Left lung (tissue), 10 donors: ENCODE data around the gene CCDC126. TPM values are rescaled to one million over a fixed set of nuclear protein-coding genes. Genes with fewer than 3 reads are reported as not detected.

Experiments
- ATAC-seq: fragments of 200-7000 bp; cut with Tn5 transposase; one replicate; pipeline ENCODE4 v1.9.1; 2020; ENCODE audit warnings: moderate library complexity
- DNase-seq, 4 donors: peaks; one replicate each; pipeline ENCODE4 v3.0.0-alpha.2; 2013 to 2020
- H3K27ac ChIP-seq, 2 donors: fragments of 200-600 bp; sonication (generic) in 1 of 2; one replicate each; pipeline versions ENCODE4 v1.5.0 to v1.8.0; 2020 to 2021
- H3K27me3 ChIP-seq, 2 donors: fragments of 200-600 bp; sonication (generic) in 1 of 2; one replicate each; pipeline versions ENCODE4 v1.5.0 to v1.8.0; 2020 to 2021
- H3K36me3 ChIP-seq, 2 donors: fragments of 200-600 bp; sonication (generic) in 1 of 2; one replicate each; pipeline versions ENCODE4 v1.5.0 to v1.8.0; 2020 to 2021
- H3K4me1 ChIP-seq, 2 donors: fragments of 200-600 bp; one replicate each; pipeline ENCODE4 v1.8.0; 2021
- H3K4me3 ChIP-seq, 2 donors: fragments of 200-600 bp; sonication (generic) in 1 of 2; one replicate each; pipeline versions ENCODE4 v1.5.0 to v1.8.0; 2020 to 2021; ENCODE audit warnings: mild to moderate bottlenecking in 1 of 2
- H3K9me3 ChIP-seq, 2 donors: fragments of 200-600 bp; sonication (generic) in 1 of 2; one replicate each; pipeline versions ENCODE4 v1.5.0 to v1.8.0; 2020 to 2021
- intact Hi-C, 2 donors: fragments of 100-400 bp; cut with DNase I; formaldehyde crosslinking; loops; one replicate each; pipeline versions ENCODE4 v1.11.2 to v1.14.2; 2022
- polyA plus RNA-seq, 6 donors: library from polyadenylated mRNA; unstranded; fragments of 120-200 nt; gene quantifications; one replicate each; pipeline ENCODE4 v1.2.1, GENCODE V29; 2013; ENCODE audit not compliant: insufficient read length in 6 of 6
- total RNA-seq, 2 donors: library from RNA; stranded (reverse); fragmentation: NEBNext Ultra II Directional; extraction: Animal tissue kit (Norgen Biotek cat#: 25700); gene quantifications; one replicate each; pipeline ENCODE4 v1.2.1, GENCODE V29; 2021
- TF ChIP-seq, protein P1 (sequence below), 2 donors: fragments of 200-600 bp; sonication (generic) in 1 of 2; IDR thresholded peaks; one replicate each; pipeline versions ENCODE4 v1.5.0 to v1.8.0; 2021; ENCODE audit warnings: antibody characterized with exemption in 2 of 2
- donor health status: DM: no; HTN: yes; CAD: no.
- donor health status: DM: no; HTN: no; CAD: no.

CCDC126 gene
- total and polyA plus RNA-seq, 8 donors, result 10.3 to 14.3 (median 11.9) TPM

DNA sequence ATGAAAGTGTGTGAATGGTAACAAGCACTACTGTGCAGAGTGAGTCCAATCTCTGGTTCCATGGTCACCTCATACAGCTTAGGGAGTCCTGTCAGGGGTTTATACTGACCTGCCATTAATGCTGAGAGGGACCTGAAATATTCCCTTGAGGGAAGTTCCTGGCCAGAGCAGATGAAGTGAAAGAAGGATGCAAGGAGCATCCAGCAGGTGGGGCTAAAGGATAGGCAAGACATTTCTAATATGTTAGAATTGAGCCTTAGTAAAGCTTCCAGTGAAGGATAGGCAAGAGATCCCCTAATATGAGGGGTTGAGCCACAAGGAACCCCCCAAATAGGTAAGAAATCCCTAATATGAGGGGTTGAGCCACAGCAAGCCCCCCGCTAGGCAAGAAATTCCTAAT, 57.3 kb downstream of the CCDC126 start:
- H3K4me3 ChIP-seq, result no peak overlapping the region
- intact Hi-C loops, result no loop called here
- DNase-seq, result no peak
- no peaks in the 10 kb centered on the region for H3K27me3 ChIP-seq
- H3K36me3 ChIP-seq, result no peaks in the 10 kb centered on the region
- TF ChIP-seq, protein P1, sequence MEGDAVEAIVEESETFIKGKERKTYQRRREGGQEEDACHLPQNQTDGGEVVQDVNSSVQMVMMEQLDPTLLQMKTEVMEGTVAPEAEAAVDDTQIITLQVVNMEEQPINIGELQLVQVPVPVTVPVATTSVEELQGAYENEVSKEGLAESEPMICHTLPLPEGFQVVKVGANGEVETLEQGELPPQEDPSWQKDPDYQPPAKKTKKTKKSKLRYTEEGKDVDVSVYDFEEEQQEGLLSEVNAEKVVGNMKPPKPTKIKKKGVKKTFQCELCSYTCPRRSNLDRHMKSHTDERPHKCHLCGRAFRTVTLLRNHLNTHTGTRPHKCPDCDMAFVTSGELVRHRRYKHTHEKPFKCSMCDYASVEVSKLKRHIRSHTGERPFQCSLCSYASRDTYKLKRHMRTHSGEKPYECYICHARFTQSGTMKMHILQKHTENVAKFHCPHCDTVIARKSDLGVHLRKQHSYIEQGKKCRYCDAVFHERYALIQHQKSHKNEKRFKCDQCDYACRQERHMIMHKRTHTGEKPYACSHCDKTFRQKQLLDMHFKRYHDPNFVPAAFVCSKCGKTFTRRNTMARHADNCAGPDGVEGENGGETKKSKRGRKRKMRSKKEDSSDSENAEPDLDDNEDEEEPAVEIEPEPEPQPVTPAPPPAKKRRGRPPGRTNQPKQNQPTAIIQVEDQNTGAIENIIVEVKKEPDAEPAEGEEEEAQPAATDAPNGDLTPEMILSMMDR (IDR thresholded peaks at IDR 0.05), result no peak
- ATAC-seq, result no peak
- H3K4me1 ChIP-seq, result no peaks in the 10 kb centered on the region
- peaks cover 0 to 47% of the 10 kb centered on the region in 2 donors for H3K9me3 ChIP-seq
- H3K27ac ChIP-seq, result no peak overlapping the region

DNA sequence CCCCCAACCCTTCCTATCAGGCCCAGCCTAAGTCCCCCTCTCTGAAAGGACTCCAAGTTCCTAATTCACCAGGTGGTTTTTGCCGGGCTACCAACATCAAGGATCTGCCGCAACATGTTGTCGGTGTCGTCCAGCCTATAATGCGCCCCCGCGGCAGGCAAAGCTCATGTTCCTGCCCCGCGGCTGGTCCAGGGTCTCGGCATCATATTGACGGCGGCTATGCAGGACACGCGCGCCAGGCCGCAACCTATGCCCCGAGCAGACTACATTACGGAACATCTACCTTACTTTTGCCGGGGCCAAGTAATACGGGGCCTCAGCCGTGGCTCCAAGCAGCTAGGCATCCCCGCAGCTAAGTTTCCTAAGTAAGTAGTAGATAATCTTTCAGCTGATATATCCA, 58.3 kb downstream of the CCDC126 start:
- TF ChIP-seq, protein P1 (IDR thresholded peaks at IDR 0.05), result no peak
- no peak for ATAC-seq
- no peak overlapping the region for H3K4me3 ChIP-seq
- no peaks in the 10 kb centered on the region for H3K36me3 ChIP-seq
- H3K9me3 ChIP-seq, result peaks cover 0 to 51% of the 10 kb centered on the region in 2 donors
- no peak for DNase-seq
- intact Hi-C loops, result no loop called here
- H3K4me1 ChIP-seq, result no peaks in the 10 kb centered on the region
- no peak overlapping the region for H3K27ac ChIP-seq
- H3K27me3 ChIP-seq, result no peaks in the 10 kb centered on the region

- H3K27me3 ChIP-seq, result no peaks in the 10 kb centered on the region
- intact Hi-C loops, result no loop called here
- H3K4me3 ChIP-seq, result no peak overlapping the region
- TF ChIP-seq, protein P1 (IDR thresholded peaks at IDR 0.05), result no peak
- ATAC-seq (no peak), DNase-seq (no peak)
- no peaks in the 10 kb centered on the region for H3K36me3 ChIP-seq
- peaks cover 0 to 36% of the 10 kb centered on the region in 2 donors for H3K9me3 ChIP-seq
- H3K4me1 ChIP-seq, result no peaks in the 10 kb centered on the region
- no peak overlapping the region for H3K27ac ChIP-seq
Observed at GRCh38 chr7:23658831-23659427, 61.7 kb downstream of the CCDC126 start.

- TF ChIP-seq, protein P1 (IDR thresholded peaks at IDR 0.05), result no peak
- H3K4me3 ChIP-seq, result no peak overlapping the region
- no peaks in the 10 kb centered on the region for H3K4me1 ChIP-seq
- peaks cover 0 to 21% of the 10 kb centered on the region in 2 donors for H3K9me3 ChIP-seq
- no peak overlapping the region for H3K27ac ChIP-seq
- intact Hi-C loops, result no loop called here
- DNase-seq, result no peak
- H3K36me3 ChIP-seq, result no peaks in the 10 kb centered on the region
- no peak for ATAC-seq
- H3K27me3 ChIP-seq, result no peaks in the 10 kb centered on the region
Observed at GRCh38 chr7:23661385-23661784, 64.2 kb downstream of the CCDC126 start.

DNA sequence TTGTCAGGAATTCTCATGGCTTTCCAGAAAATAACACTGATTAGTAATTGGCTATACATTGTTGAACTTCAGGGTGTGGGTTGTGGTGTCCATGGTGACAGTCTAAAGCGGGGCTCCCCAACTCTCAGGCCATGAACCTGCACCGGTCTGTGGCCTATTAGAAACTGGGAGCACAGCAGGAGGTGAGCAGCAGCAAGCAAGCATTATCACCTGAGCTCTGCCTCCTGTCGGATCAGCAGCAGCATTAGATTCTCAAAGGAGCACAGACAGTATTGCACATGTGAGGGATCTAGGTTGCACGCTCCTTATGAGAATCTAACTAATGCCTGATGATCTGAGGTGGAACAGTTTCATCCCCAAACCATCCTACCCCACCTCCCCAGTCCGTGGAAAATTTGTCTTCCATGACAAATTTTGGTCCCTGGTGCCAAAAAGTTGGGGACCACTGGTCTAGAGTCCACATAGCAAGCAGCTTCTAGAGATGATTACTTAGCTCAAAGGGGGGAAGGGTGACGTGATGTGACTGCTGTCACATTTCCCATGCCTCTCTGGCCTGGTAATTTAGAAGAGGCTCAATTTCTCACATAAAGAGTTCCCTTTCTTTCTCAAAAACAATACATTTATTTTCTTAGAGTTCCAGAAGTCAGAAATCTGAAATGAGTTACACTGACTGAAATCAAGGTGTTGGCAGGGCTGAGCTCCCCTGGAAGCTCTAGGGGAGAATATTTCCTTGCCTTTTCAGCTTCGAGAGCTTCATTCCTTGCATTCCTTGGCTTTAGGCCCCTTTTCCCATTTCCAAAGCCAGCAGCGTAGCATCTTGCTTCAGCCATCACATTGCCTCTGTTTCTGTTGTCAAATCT, 65.2 kb downstream of the CCDC126 start:
- DNase-seq (no peak), ATAC-seq (no peak)
- H3K36me3 ChIP-seq, result no peaks in the 10 kb centered on the region
- H3K9me3 ChIP-seq, result peaks cover 0 to 21% of the 10 kb centered on the region in 2 donors
- TF ChIP-seq, protein P1 (IDR thresholded peaks at IDR 0.05), result no peak
- H3K27ac ChIP-seq, result no peak overlapping the region
- intact Hi-C loops, result no loop called here
- no peak overlapping the region for H3K4me3 ChIP-seq
- no peaks in the 10 kb centered on the region for H3K27me3 ChIP-seq
- no peaks in the 10 kb centered on the region for H3K4me1 ChIP-seq
